ENCODE data around the gene GMNN.
"Not testable (repeated sequence)": the region's sequence is repeated elsewhere in the genome, so short reads cannot be mapped to it uniquely, and the experiment has no call there.

The GMNN gene

GRCh38 chr6:24774696-24775519 is at the start of gene GMNN:
TSS of gene GMNN (plus strand) at chr6:24774937. CDS start at chr6:24777247, 2,310 bp downstream.
- DNase-seq = peak; percentile 98

- DNase-seq = not testable (repeated sequence)
Measured at GRCh38 chr6:24730653-24731052, 44.1 kb upstream of the GMNN start.

- DNase-seq = not testable (repeated sequence)
Measured at GRCh38 chr6:24731456-24732134, 43.1 kb upstream of the GMNN start.

- no peak for DNase-seq
Measured at GRCh38 chr6:24734166-24734565, 40.6 kb upstream of the GMNN start.

GRCh38 chr6:24734710-24735109 is 40.0 kb upstream of the GMNN start:
- not testable (repeated sequence) for DNase-seq

- DNase-seq = no peak
Measured at GRCh38 chr6:24738741-24739140, 36.0 kb upstream of the GMNN start.

- DNase-seq = no peak
Measured at GRCh38 chr6:24740861-24741260, 33.9 kb upstream of the GMNN start.

GRCh38 chr6:24742216-24742738 is 32.5 kb upstream of the GMNN start:
- DNase-seq = no peak

GRCh38 chr6:24743265-24743943 is 31.3 kb upstream of the GMNN start:
- DNase-seq = no peak

GRCh38 chr6:24743944-24744335 is 30.8 kb upstream of the GMNN start:
- no peak for DNase-seq

GRCh38 chr6:24744911-24745310 is 29.8 kb upstream of the GMNN start:
- DNase-seq = no peak

- DNase-seq = no peak
Measured at GRCh38 chr6:24749297-24749696, 25.4 kb upstream of the GMNN start.

- DNase-seq = not testable (repeated sequence)
Measured at GRCh38 chr6:24750878-24751277, 23.9 kb upstream of the GMNN start.

- DNase-seq = no peak
Measured at GRCh38 chr6:24752503-24752902, 22.2 kb upstream of the GMNN start.

- no peak for DNase-seq
Measured at GRCh38 chr6:24752917-24753492, 21.7 kb upstream of the GMNN start.

GRCh38 chr6:24753545-24753944 is 21.2 kb upstream of the GMNN start:
- DNase-seq = no peak

GRCh38 chr6:24754378-24754777 is 20.4 kb upstream of the GMNN start:
- DNase-seq = not testable (repeated sequence)

- DNase-seq = no peak
Measured at GRCh38 chr6:24755279-24755678, 19.5 kb upstream of the GMNN start.

GRCh38 chr6:24757611-24758010 is 17.1 kb upstream of the GMNN start:
- DNase-seq = no peak

- DNase-seq = no peak
Measured at GRCh38 chr6:24759718-24760117, 15.0 kb upstream of the GMNN start.

- DNase-seq = no peak
Measured at GRCh38 chr6:24760210-24760609, 14.5 kb upstream of the GMNN start.

- DNase-seq = no peak
Measured at GRCh38 chr6:24761193-24761835, 13.4 kb upstream of the GMNN start.

GRCh38 chr6:24761851-24762250 is 12.9 kb upstream of the GMNN start:
- DNase-seq = no peak

Measured in activated gamma-delta T cell treated with Interleukin-2 at 50 U/mL for 16 hours (primary cell).